A673 (cell line): ENCODE measurements around the gene FAM118B. TPM values are rescaled to one million over a fixed set of nuclear protein-coding genes. Genes with fewer than 3 reads are reported as not detected.

Experiments used
- BruUV-seq: library from RNA; stranded (reverse); fragments of 400-500 nt; replicated peaks from 2 replicates; lab custom pipeline; 2021; lab: Mats Ljungman, UMichigan
- CTCF ChIA-PET: fragments of 300-600 bp; sonication (Branson Sonifier 250); formaldehyde crosslinking; loops from one replicate; lab custom pipeline; 2022; ENCODE audit warnings: antibody characterized with exemption; lab: Charles Lee
- POLR2A ChIA-PET: fragments of 300-600 bp; sonication (Branson Sonifier 250); formaldehyde crosslinking; loops from one replicate; lab custom pipeline; 2022; ENCODE audit warnings: antibody characterized with exemption; ENCODE audit not compliant: low non-redundant PET; lab: Charles Lee
- DNase-seq: peaks from one replicate; pipeline ENCODE4 v3.0.0-alpha.2; 2015; ENCODE audit warnings: low spot score
- H3K27ac ChIP-seq: fragments of 200-600 bp; sonication (generic); 2 replicates; pipeline ENCODE4 v1.5.1; 2016; ENCODE audit warnings: mixed run types, low read depth, mild to moderate bottlenecking, mixed read lengths, antibody characterized with exemption, low read length; ENCODE audit not compliant: poor library complexity, severe bottlenecking
- H3K27me3 ChIP-seq: fragments of 200-600 bp; sonication (generic); replicated peaks from 2 replicates; pipeline ENCODE4 v1.6.1; 2017; ENCODE audit warnings: mixed run types, low read depth, mild to moderate bottlenecking, mixed read lengths, antibody characterized with exemption, low read length; ENCODE audit not compliant: insufficient read depth, poor library complexity
- H3K36me3 ChIP-seq: fragments of 200-600 bp; sonication (generic); 2 replicates; pipeline ENCODE4 v1.6.1; 2016; ENCODE audit warnings: mixed run types, mild to moderate bottlenecking, mixed read lengths, antibody characterized with exemption, low read length; ENCODE audit not compliant: insufficient read depth, poor library complexity, severe bottlenecking
- H3K4me1 ChIP-seq: fragments of 200-600 bp; sonication (generic); 2 replicates; pipeline ENCODE4 v1.6.1; 2017; ENCODE audit warnings: mixed run types, mild to moderate bottlenecking, mixed read lengths, antibody characterized with exemption, low read length; ENCODE audit not compliant: insufficient read depth, poor library complexity, severe bottlenecking
- H3K4me3 ChIP-seq: fragments of 200-600 bp; sonication (generic); 2 replicates; pipeline ENCODE4 v1.5.1; 2016; ENCODE audit warnings: low read depth, mixed run types, mild to moderate bottlenecking, mixed read lengths, low read length; ENCODE audit not compliant: poor library complexity, severe bottlenecking
- H3K9me3 ChIP-seq: fragments of 200-600 bp; sonication (generic); 2 replicates; pipeline ENCODE4 v1.6.1; 2016; ENCODE audit warnings: mixed run types, low read depth, mild to moderate bottlenecking, mixed read lengths, antibody characterized with exemption, low read length; ENCODE audit not compliant: poor library complexity, severe bottlenecking
- CTCF ChIP-seq: fragments of 300-800, 200-600 bp; sonication (generic); conservative IDR thresholded peaks from 2 replicates; pipeline ENCODE4 v1.5.1; 2017; ENCODE audit warnings: low read depth, mild to moderate bottlenecking, antibody characterized with exemption, low read length, moderate library complexity, mixed read lengths
- EZH2 ChIP-seq: fragments of 200-600 bp; sonication (generic); IDR thresholded peaks from 2 replicates; pipeline ENCODE4 v1.6.1; 2017; ENCODE audit warnings: borderline replicate concordance, low read depth, mild to moderate bottlenecking, mixed read lengths, antibody characterized with exemption, low read length; ENCODE audit not compliant: poor library complexity, severe bottlenecking
- intact Hi-C: fragments of 100-400 bp; cut with micrococcal nuclease; formaldehyde crosslinking; loops from one replicate; pipeline ENCODE4 v1.10.0; 2022; ENCODE audit not compliant: unreplicated experiment
- total RNA-seq: library from RNA; stranded (reverse); gene quantifications from 2 replicates; pipeline ENCODE4 v1.2.3, GENCODE V29; 2021

Gene FAM118B
- total RNA-seq, 1 experiment from 2014 or later = 34.8 TPM

GRCh38 chr11:126188332-126189108 is 23.1 kb upstream of the FAM118B start:
- Histone ChIP-seq H3K27ac (no peak overlapping the region), H3K4me1 (no peaks in the 10 kb centered on the region), H3K4me3 (no peak overlapping the region), H3K27me3 (no peaks in the 10 kb centered on the region), H3K36me3 (no peaks in the 10 kb centered on the region), H3K9me3 (no peaks in the 10 kb centered on the region)
- CTCF ChIA-PET = no interaction called here
- TF ChIP-seq CTCF (no peak), EZH2 (no peak)
- intact Hi-C loops = no loop called here
- POLR2A ChIA-PET = no interaction called here
- no TSS peak for BruUV-seq
- no peak for DNase-seq

- no peaks in the 10 kb centered on the region for H3K9me3 ChIP-seq
- no peak overlapping the region for H3K4me3 ChIP-seq
- H3K4me1 ChIP-seq = no peaks in the 10 kb centered on the region
- ChIA-PET CTCF (interaction anchor here (0.6 kb wide), 1 partner anchor 271 kb away, joined by 3 read pairs; no protein-coding TSS in a partner anchor), POLR2A (no interaction called here)
- no peak overlapping the region for H3K27ac ChIP-seq
- DNase-seq = no peak
- BruUV-seq = no TSS peak
- intact Hi-C loops = no loop called here
- no peaks in the 10 kb centered on the region for H3K36me3 ChIP-seq
- no peaks in the 10 kb centered on the region for H3K27me3 ChIP-seq
- TF ChIP-seq EZH2 = no peak
Measured at GRCh38 chr11:126189109-126189929, 22.3 kb upstream of the FAM118B start.

GRCh38 chr11:126190792-126191191 is 20.8 kb upstream of the FAM118B start:
- Histone ChIP-seq H3K27ac (no peak overlapping the region), H3K9me3 (no peaks in the 10 kb centered on the region), H3K27me3 (no peaks in the 10 kb centered on the region), H3K36me3 (peaks cover 3% of the 10 kb centered on the region), H3K4me1 (no peaks in the 10 kb centered on the region), H3K4me3 (no peak overlapping the region)
- ChIA-PET POLR2A (no interaction called here), CTCF (no interaction called here)
- TF ChIP-seq EZH2 (no peak), CTCF (no peak)
- BruUV-seq = no TSS peak
- DNase-seq = no peak
- intact Hi-C loops = loop anchor here (5.0 kb wide), 1 partner anchor 248 kb away; no protein-coding TSS in a partner anchor
